ENCODE measurements around the gene VAMP3. TPM values are rescaled to one million over a fixed set of nuclear protein-coding genes. Genes with fewer than 3 reads are reported as not detected.

Gene VAMP3
- total and polyA plus RNA-seq, 2 donors (not counting 1 experiment from before 2014, with no cell fraction given): 22.4 to 49.6 TPM

DNA sequence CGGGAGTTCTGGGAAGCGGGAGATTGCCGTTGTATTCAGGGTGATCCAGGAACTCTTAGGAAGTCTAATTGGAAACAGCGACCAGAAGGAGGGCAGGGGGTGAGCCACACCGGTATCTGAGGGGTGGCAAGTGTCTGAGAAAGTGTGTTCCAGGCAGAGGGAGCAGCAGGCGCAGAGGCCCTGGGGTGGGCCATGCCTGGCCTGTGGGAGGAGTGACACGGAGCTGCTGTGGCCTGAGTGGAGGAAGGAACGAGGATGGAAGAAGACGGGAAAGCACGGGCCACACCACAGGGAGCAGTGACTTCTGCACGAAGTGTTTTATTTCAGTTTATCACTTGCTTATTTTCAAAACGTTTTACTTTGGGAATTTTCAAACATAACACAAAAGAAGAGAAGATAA, 24.3 kb downstream of the VAMP3 start:
- CTCF ChIA-PET: no interaction called here
- intact Hi-C loops (cut with micrococcal nuclease): no loop called here
- no peaks in the 10 kb centered on the region for H3K4me1 Mint-ChIP-seq
- POLR2A ChIA-PET: no interaction called here
- no peak overlapping the region for H3K4me3 Mint-ChIP-seq
- no peaks in the 10 kb centered on the region for H3K27me3 ChIP-seq (replicated peaks in 1 of 4; ENCODE audit: control extremely low read depth in 1 of 4, control insufficient read depth in 3 of 4, insufficient read depth in 4 of 4, low read length in 3 of 4)
- H3K27ac Mint-ChIP-seq: no peak overlapping the region
- peaks cover 2% of the 10 kb centered on the region for H3K9me3 Mint-ChIP-seq (ENCODE audit: insufficient read depth)
- WGBS (ENCODE audit: insufficient coverage): 96% methylated on average over 6 of the region's 12 CpGs
- DNase-seq (no peak), ATAC-seq (ENCODE audit: low read depth) (no peak)
- H3K9ac ChIP-seq (ENCODE audit: low read length): no peak overlapping the region
- H3K79me2 ChIP-seq (ENCODE audit: control insufficient read depth, insufficient read depth, low read length): no peaks in the 10 kb centered on the region
- H3K4me1 ChIP-seq (ENCODE audit: control insufficient read depth in 2 of 2, insufficient read depth in 2 of 2, low read length in 2 of 2): no peaks in the 10 kb centered on the region
- H3K9me3 ChIP-seq (ENCODE audit: control extremely low read depth in 1 of 3, control insufficient read depth in 2 of 3, insufficient read depth in 1 of 3, low read length in 2 of 3): peaks cover 1 to 14% (median 12%) of the 10 kb centered on the region in 3 donors
- H3K4me3 ChIP-seq (ENCODE audit: control extremely low read depth in 1 of 5, extremely low read depth in 1 of 5, insufficient read depth in 1 of 5, low read depth in 2 of 5, low read length in 4 of 5): no peak overlapping the region
- no peaks in the 10 kb centered on the region for H3K36me3 ChIP-seq (replicated peaks in 1 of 2; ENCODE audit: control extremely low read depth in 1 of 2, control insufficient read depth in 1 of 2, extremely low read depth in 1 of 2, insufficient read depth in 2 of 2, low read length in 1 of 2)
- H3K27ac ChIP-seq (ENCODE audit: low read length in 2 of 2): no peak overlapping the region
- no peak overlapping the region for H2AFZ ChIP-seq (ENCODE audit: insufficient read depth, low read depth, low read length, poor library complexity, severe bottlenecking)
- no peaks in the 10 kb centered on the region for H4K20me1 ChIP-seq (ENCODE audit: control insufficient read depth, insufficient read depth, low read length, poor library complexity, severe bottlenecking)
- H3K27me3 Mint-ChIP-seq: no peaks in the 10 kb centered on the region
- H3K4me2 ChIP-seq (replicated peaks; ENCODE audit: low read depth, low read length, poor library complexity, severe bottlenecking): no peak overlapping the region
- no peak for TF ChIP-seq EZH2 (IDR thresholded peaks at IDR 0.05; ENCODE audit: borderline replicate concordance, insufficient read depth, low read depth, low read length, poor library complexity, severe bottlenecking)
- TF ChIP-seq, protein P1, sequence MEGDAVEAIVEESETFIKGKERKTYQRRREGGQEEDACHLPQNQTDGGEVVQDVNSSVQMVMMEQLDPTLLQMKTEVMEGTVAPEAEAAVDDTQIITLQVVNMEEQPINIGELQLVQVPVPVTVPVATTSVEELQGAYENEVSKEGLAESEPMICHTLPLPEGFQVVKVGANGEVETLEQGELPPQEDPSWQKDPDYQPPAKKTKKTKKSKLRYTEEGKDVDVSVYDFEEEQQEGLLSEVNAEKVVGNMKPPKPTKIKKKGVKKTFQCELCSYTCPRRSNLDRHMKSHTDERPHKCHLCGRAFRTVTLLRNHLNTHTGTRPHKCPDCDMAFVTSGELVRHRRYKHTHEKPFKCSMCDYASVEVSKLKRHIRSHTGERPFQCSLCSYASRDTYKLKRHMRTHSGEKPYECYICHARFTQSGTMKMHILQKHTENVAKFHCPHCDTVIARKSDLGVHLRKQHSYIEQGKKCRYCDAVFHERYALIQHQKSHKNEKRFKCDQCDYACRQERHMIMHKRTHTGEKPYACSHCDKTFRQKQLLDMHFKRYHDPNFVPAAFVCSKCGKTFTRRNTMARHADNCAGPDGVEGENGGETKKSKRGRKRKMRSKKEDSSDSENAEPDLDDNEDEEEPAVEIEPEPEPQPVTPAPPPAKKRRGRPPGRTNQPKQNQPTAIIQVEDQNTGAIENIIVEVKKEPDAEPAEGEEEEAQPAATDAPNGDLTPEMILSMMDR (IDR thresholded peaks at IDR 0.05): no peak

GRCh38 chr1:7805460-7805859, 34.4 kb downstream of the VAMP3 start:
- no peaks in the 10 kb centered on the region for H3K9me3 Mint-ChIP-seq (ENCODE audit: insufficient read depth)
- Histone ChIP-seq H2AFZ (ENCODE audit: insufficient read depth, low read depth, low read length, poor library complexity, severe bottlenecking) (no peak overlapping the region), H3K27ac (ENCODE audit: low read length in 2 of 2) (no peak overlapping the region), H3K4me1 (ENCODE audit: control insufficient read depth in 2 of 2, insufficient read depth in 2 of 2, low read length in 2 of 2) (no peaks in the 10 kb centered on the region), H3K36me3 (replicated peaks in 1 of 2; ENCODE audit: control extremely low read depth in 1 of 2, control insufficient read depth in 1 of 2, extremely low read depth in 1 of 2, insufficient read depth in 2 of 2, low read length in 1 of 2) (peaks cover 0 to 9% of the 10 kb centered on the region in 2 experiments), H3K4me2 (replicated peaks; ENCODE audit: low read depth, low read length, poor library complexity, severe bottlenecking) (no peak overlapping the region), H3K9ac (ENCODE audit: low read length) (no peak overlapping the region), H3K79me2 (ENCODE audit: control insufficient read depth, insufficient read depth, low read length) (no peaks in the 10 kb centered on the region), H3K9me3 (ENCODE audit: control extremely low read depth in 1 of 3, control insufficient read depth in 2 of 3, insufficient read depth in 1 of 3, low read length in 2 of 3) (no peaks in the 10 kb centered on the region), H4K20me1 (ENCODE audit: control insufficient read depth, insufficient read depth, low read length, poor library complexity, severe bottlenecking) (no peaks in the 10 kb centered on the region), H3K27me3 (replicated peaks in 1 of 4; ENCODE audit: control extremely low read depth in 1 of 4, control insufficient read depth in 3 of 4, insufficient read depth in 4 of 4, low read length in 3 of 4) (no peaks in the 10 kb centered on the region), H3K4me3 (ENCODE audit: control extremely low read depth in 1 of 5, extremely low read depth in 1 of 5, insufficient read depth in 1 of 5, low read depth in 2 of 5, low read length in 4 of 5) (no peak overlapping the region)
- no peaks in the 10 kb centered on the region for H3K27me3 Mint-ChIP-seq
- no peak overlapping the region for H3K27ac Mint-ChIP-seq
- no peak for ATAC-seq (ENCODE audit: low read depth)
- DNase-seq: no peak
- CTCF ChIA-PET: no interaction called here
- H3K4me3 Mint-ChIP-seq: no peak overlapping the region
- 86% methylated on average over 2 of the region's 9 CpGs for WGBS (ENCODE audit: insufficient coverage)
- POLR2A ChIA-PET: no interaction called here
- no peak for TF ChIP-seq EZH2 (IDR thresholded peaks at IDR 0.05; ENCODE audit: borderline replicate concordance, insufficient read depth, low read depth, low read length, poor library complexity, severe bottlenecking)
- TF ChIP-seq, protein P1 (IDR thresholded peaks at IDR 0.05): no peak
- intact Hi-C loops (cut with micrococcal nuclease): no loop called here
- H3K4me1 Mint-ChIP-seq: no peaks in the 10 kb centered on the region
